SK-N-SH (cell line): ENCODE results near the gene ACTRT1. TPM values are rescaled to one million over a fixed set of nuclear protein-coding genes. Genes with fewer than 3 reads are reported as not detected.

Source experiments
- CTCF ChIA-PET: fragments of 300-600, 350-600 bp; formaldehyde crosslinking; extraction: SDS; loops from one replicate; lab custom pipeline; 2021; lab: Yijun Ruan, JAX
- POLR2A ChIA-PET: fragments of 350-600 bp; sonication (Branson Sonifier 250); formaldehyde crosslinking; extraction: SDS; loops from one replicate; lab custom pipeline; 2020; ENCODE audit warnings: antibody characterized with exemption, inconsistent platforms; lab: Yijun Ruan, JAX
- DNase-seq: peaks from one replicate; pipeline ENCODE4 v3.0.0; 2012
- H2AFZ ChIP-seq: fragments of 200-600 bp; sonication (generic); 2 replicates; pipeline ENCODE4 v1.8.1; 2016; ENCODE audit warnings: antibody characterized with exemption, mild to moderate bottlenecking, low read depth
- H3F3A ChIP-seq: fragments of 200-600 bp; sonication (generic); replicated peaks from 2 replicates; pipeline ENCODE3; 2016; ENCODE audit warnings: antibody characterized with exemption, mild to moderate bottlenecking; ENCODE audit not compliant: insufficient read depth
- H3K27ac ChIP-seq, 2 experiments: fragments of 200-500 bp in 1 of 2; fragments of 200-600 bp in 1 of 2; sonication (Bioruptor generic) in 1 of 2; sonication (generic), shearing (Covaris generic) in 1 of 2; 2 replicates each; pipeline versions ENCODE4 v1.5.1 to v1.6.1; 2014 to 2016; ENCODE audit warnings: low read depth in 2 of 2, inconsistent platforms in 1 of 2, low read length in 1 of 2, mild to moderate bottlenecking in 1 of 2, mixed read lengths in 1 of 2
- H3K27me3 ChIP-seq: fragments of 200-600 bp; sonication (generic), shearing (Covaris generic); 2 replicates; pipeline ENCODE4 v1.6.1; 2016; ENCODE audit warnings: mixed run types; ENCODE audit not compliant: insufficient read depth
- H3K36me3 ChIP-seq, 2 experiments: fragments of 200-500 bp in 1 of 2; fragments of 200-600 bp in 1 of 2; sonication (Bioruptor generic) in 1 of 2; sonication (generic) in 1 of 2; replicated peaks in 1 of 2; 2 replicates each; pipeline versions ENCODE3 to v1.5.1; 2014 to 2016; ENCODE audit warnings: low read length in 1 of 2, mild to moderate bottlenecking in 1 of 2; ENCODE audit not compliant: insufficient read depth in 2 of 2, control insufficient read depth in 1 of 2
- H3K4me1 ChIP-seq, 2 experiments: fragments of 200-500 bp in 1 of 2; fragments of 200-600 bp in 1 of 2; sonication (Bioruptor generic) in 1 of 2; sonication (generic), shearing (Covaris generic) in 1 of 2; 2 replicates each; pipeline versions ENCODE4 v1.5.1 to v1.6.1; 2014 to 2016; ENCODE audit warnings: low read depth in 1 of 2, low read length in 1 of 2, mixed run types in 1 of 2; ENCODE audit not compliant: insufficient read depth in 2 of 2, control insufficient read depth in 1 of 2
- H3K4me2 ChIP-seq: fragments of 200-600 bp; sonication (generic), shearing (Covaris generic); 2 replicates; pipeline ENCODE4 v1.6.1; 2017; ENCODE audit warnings: mixed run types
- H3K4me3 ChIP-seq, 2 experiments: fragments of 200-500 bp in 1 of 2; fragments of 200-600 bp in 1 of 2; sonication (Bioruptor generic) in 1 of 2; sonication (generic), shearing (Covaris generic) in 1 of 2; 2 replicates each; pipeline versions ENCODE4 v1.5.1 to v1.8.1; 2014 to 2016; ENCODE audit warnings: low read depth in 2 of 2, inconsistent platforms in 1 of 2, low read length in 1 of 2, mild to moderate bottlenecking in 1 of 2, mixed read lengths in 1 of 2, moderate library complexity in 1 of 2
- H3K79me2 ChIP-seq: fragments of 200-600 bp; sonication (generic); 2 replicates; pipeline ENCODE4 v1.8.1; 2017; ENCODE audit warnings: mild to moderate bottlenecking; ENCODE audit not compliant: insufficient read depth
- H3K9ac ChIP-seq: fragments of 200-600 bp; sonication (generic); 2 replicates; pipeline ENCODE4 v1.6.1; 2017; ENCODE audit warnings: mixed run types
- H3K9me2 ChIP-seq: fragments of 200-600 bp; sonication (generic); 2 replicates; pipeline ENCODE4 v1.6.1; 2017; ENCODE audit warnings: mixed run types
- H3K9me3 ChIP-seq: fragments of 200-600 bp; sonication (generic); 2 replicates; pipeline ENCODE4 v1.6.1; 2017; ENCODE audit warnings: mixed run types, mild to moderate bottlenecking, moderate library complexity
- H4K20me1 ChIP-seq: fragments of 200-600 bp; sonication (generic); 2 replicates; pipeline ENCODE4 v1.6.1; 2017; ENCODE audit warnings: mild to moderate bottlenecking, mixed run types; ENCODE audit not compliant: insufficient read depth
- FOSL2 ChIP-seq: IDR thresholded peaks from 2 replicates; pipeline ENCODE4 v1.4.0; 2012; ENCODE audit warnings: low read depth, mild to moderate bottlenecking, moderate library complexity, borderline replicate concordance
- FOXJ3 ChIP-seq: sonication (generic); formaldehyde crosslinking; IDR thresholded peaks from 2 replicates; pipeline ENCODE4 v1.5.1; 2020; ENCODE audit warnings: mild to moderate bottlenecking, missing genetic modification reagents
- GABPA ChIP-seq: IDR thresholded peaks from 2 replicates; pipeline ENCODE4 v1.4.0; 2012; ENCODE audit warnings: low read depth, mild to moderate bottlenecking
- IRF3 ChIP-seq: fragments of 150-350 bp; IDR thresholded peaks from 2 replicates; pipeline ENCODE4 v1.6.1; 2016; ENCODE audit warnings: mild to moderate bottlenecking, low read depth, low read length
- JUND ChIP-seq: IDR thresholded peaks from 2 replicates; pipeline ENCODE4 v1.4.0; 2012
- MEF2A ChIP-seq: IDR thresholded peaks from 2 replicates; pipeline ENCODE4 v1.4.0; 2012; ENCODE audit warnings: low read depth, borderline replicate concordance
- NFIC ChIP-seq: IDR thresholded peaks from 2 replicates; pipeline ENCODE4 v1.4.0; 2012; ENCODE audit warnings: borderline replicate concordance
- PBX3 ChIP-seq: IDR thresholded peaks from 2 replicates; pipeline ENCODE4; 2012
- POLR2AphosphoS5 ChIP-seq: IDR thresholded peaks from 2 replicates; pipeline ENCODE4 v1.6.1; 2012; ENCODE audit warnings: low read depth, low read length
- RFX5 ChIP-seq: IDR thresholded peaks from 2 replicates; pipeline ENCODE4 v1.6.1; 2012; ENCODE audit warnings: mild to moderate bottlenecking, improper control_type of control experiment, low read length
- RXRA ChIP-seq: IDR thresholded peaks from 2 replicates; pipeline ENCODE4 v1.4.0; 2012; ENCODE audit warnings: low read depth, mild to moderate bottlenecking, borderline replicate concordance
- SMC3 ChIP-seq: IDR thresholded peaks from 2 replicates; pipeline ENCODE4 v1.6.1; 2012; ENCODE audit warnings: low read depth, low read length, improper control_type of control experiment
- WGBS: methylation state at CpG from one replicate; pipeline ENCODE4 v1.1.6; 2017; ENCODE audit warnings: low lambda C conversion rate; 5-methylcytosine and 5-hydroxymethylcytosine counted together
- polyA plus RNA-seq, 3 experiments: library from polyadenylated mRNA; depleted of rRNA; stranded (reverse); fragments of >200 nt; gene quantifications; 2 replicates each; pipeline ENCODE4 v1.2.3, GENCODE V29; 2012
- TF ChIP-seq, protein P1 (sequence below): IDR thresholded peaks from 2 replicates; pipeline ENCODE4 v1.4.0; 2012; ENCODE audit warnings: low read depth, borderline replicate concordance
- TF ChIP-seq, protein P2 (sequence below): IDR thresholded peaks from 2 replicates; pipeline ENCODE4 v1.6.1; 2012; ENCODE audit warnings: mild to moderate bottlenecking, low read depth, low read length, moderate library complexity

ACTRT1 gene
- polyA plus RNA-seq, 1 of the 3 experiments (the other 2 are of a cell fraction) = not detected

DNA sequence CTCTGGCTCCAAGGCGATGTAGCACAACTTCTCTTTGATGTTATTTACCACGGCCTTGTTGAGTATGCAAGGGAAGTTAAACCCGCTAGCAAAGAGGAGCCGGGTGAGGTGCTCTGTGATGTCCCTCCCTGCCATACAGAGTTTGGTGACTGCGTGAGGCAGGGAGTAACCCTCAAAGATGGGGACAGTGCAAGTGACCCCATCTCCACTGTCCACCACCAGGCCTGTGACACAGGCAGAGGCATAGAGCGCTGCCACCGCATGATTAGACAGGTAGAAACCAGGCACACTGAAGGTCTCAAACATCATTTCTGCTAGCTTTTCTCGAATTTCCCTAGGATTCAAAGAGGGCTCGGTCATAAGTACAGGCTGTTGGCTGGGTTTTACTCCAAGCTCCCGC is 677 bp downstream of the ACTRT1 start:
- Histone ChIP-seq H3K4me2 (no peak overlapping the region), H2AFZ (no peak overlapping the region), H3K9ac (no peak overlapping the region), H3F3A (no peaks in the 10 kb centered on the region), H3K4me3 (no peak overlapping the region), H3K9me3 (no peaks in the 10 kb centered on the region), H3K9me2 (no peaks in the 10 kb centered on the region), H3K27me3 (no peaks in the 10 kb centered on the region), H3K79me2 (no peaks in the 10 kb centered on the region), H3K27ac (no peak overlapping the region), H3K4me1 (no peaks in the 10 kb centered on the region), H4K20me1 (no peaks in the 10 kb centered on the region), H3K36me3 (no peaks in the 10 kb centered on the region)
- POLR2A ChIA-PET = no interaction called here
- CTCF ChIA-PET = no interaction called here
- no peak for DNase-seq
- WGBS = 22% methylated on average over 9 of the region's 10 CpGs
- TF ChIP-seq SMC3 = no peak
- TF ChIP-seq RFX5 = no peak
- TF ChIP-seq, protein P1, sequence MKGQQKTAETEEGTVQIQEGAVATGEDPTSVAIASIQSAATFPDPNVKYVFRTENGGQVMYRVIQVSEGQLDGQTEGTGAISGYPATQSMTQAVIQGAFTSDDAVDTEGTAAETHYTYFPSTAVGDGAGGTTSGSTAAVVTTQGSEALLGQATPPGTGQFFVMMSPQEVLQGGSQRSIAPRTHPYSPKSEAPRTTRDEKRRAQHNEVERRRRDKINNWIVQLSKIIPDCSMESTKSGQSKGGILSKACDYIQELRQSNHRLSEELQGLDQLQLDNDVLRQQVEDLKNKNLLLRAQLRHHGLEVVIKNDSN = no peak
- no peak for TF ChIP-seq FOSL2
- no peak for TF ChIP-seq JUND
- no peak for TF ChIP-seq POLR2AphosphoS5
- no peak for TF ChIP-seq GABPA
- no peak for TF ChIP-seq FOXJ3 (CRISPR knock-in tag)
- no peak for TF ChIP-seq NFIC
- no peak for TF ChIP-seq MEF2A
- TF ChIP-seq RXRA = no peak

DNA sequence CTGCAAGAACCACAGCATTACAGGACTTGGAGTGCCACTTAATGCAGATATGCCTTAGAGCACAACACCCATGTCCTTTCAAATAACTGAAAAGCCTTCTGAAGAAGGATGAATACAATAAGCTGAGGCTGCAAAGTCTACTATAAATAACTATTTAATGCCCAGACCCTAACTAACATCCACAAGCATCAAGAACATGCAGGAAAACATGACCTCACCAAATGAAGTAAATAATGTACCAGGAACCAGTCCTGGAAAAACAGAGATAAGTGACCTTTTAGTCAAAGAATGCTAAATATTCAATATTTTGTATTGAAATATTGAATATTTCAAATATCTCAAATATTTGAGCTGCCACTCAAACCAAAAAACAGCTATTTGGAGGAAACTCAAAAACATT is 16.9 kb downstream of the ACTRT1 start:
- Histone ChIP-seq H3K9me3 (no peaks in the 10 kb centered on the region), H3K4me2 (no peak overlapping the region), H3K9ac (no peak overlapping the region), H3K9me2 (no peaks in the 10 kb centered on the region), H3K36me3 (no peaks in the 10 kb centered on the region), H3K27ac (no peak overlapping the region), H3K27me3 (no peaks in the 10 kb centered on the region), H4K20me1 (no peaks in the 10 kb centered on the region), H3F3A (no peaks in the 10 kb centered on the region), H3K79me2 (no peaks in the 10 kb centered on the region), H3K4me3 (no peak overlapping the region), H3K4me1 (no peaks in the 10 kb centered on the region), H2AFZ (no peak overlapping the region)
- ChIA-PET POLR2A (no interaction called here), CTCF (interaction anchor here (0.8 kb wide), 1 partner anchor 71 kb away, joined by 3 read pairs; no protein-coding TSS in a partner anchor)
- TF ChIP-seq POLR2AphosphoS5 (no peak), IRF3 (no peak), RXRA (no peak), PBX3 (no peak), FOSL2 (no peak)
- TF ChIP-seq, protein P2, sequence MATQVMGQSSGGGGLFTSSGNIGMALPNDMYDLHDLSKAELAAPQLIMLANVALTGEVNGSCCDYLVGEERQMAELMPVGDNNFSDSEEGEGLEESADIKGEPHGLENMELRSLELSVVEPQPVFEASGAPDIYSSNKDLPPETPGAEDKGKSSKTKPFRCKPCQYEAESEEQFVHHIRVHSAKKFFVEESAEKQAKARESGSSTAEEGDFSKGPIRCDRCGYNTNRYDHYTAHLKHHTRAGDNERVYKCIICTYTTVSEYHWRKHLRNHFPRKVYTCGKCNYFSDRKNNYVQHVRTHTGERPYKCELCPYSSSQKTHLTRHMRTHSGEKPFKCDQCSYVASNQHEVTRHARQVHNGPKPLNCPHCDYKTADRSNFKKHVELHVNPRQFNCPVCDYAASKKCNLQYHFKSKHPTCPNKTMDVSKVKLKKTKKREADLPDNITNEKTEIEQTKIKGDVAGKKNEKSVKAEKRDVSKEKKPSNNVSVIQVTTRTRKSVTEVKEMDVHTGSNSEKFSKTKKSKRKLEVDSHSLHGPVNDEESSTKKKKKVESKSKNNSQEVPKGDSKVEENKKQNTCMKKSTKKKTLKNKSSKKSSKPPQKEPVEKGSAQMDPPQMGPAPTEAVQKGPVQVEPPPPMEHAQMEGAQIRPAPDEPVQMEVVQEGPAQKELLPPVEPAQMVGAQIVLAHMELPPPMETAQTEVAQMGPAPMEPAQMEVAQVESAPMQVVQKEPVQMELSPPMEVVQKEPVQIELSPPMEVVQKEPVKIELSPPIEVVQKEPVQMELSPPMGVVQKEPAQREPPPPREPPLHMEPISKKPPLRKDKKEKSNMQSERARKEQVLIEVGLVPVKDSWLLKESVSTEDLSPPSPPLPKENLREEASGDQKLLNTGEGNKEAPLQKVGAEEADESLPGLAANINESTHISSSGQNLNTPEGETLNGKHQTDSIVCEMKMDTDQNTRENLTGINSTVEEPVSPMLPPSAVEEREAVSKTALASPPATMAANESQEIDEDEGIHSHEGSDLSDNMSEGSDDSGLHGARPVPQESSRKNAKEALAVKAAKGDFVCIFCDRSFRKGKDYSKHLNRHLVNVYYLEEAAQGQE = no peak
- TF ChIP-seq, protein P1 = no peak
- DNase-seq = no peak
